Muscle of leg (tissue), 11 donors: ENCODE data around the gene LRRK1. TPM values are rescaled to one million over a fixed set of nuclear protein-coding genes. Genes with fewer than 3 reads are reported as not detected.

Experiments
- DNase-seq: peaks from one replicate; pipeline ENCODE4 v3.0.0; 2013
- H3K27ac ChIP-seq: one replicate; pipeline ENCODE4 v1.5.1; 2013; ENCODE audit warnings: mild to moderate bottlenecking, low read length, control low read depth
- H3K27me3 ChIP-seq: one replicate; pipeline ENCODE4 v1.6.1; 2013; ENCODE audit warnings: low read length; ENCODE audit not compliant: control insufficient read depth, insufficient read depth
- H3K36me3 ChIP-seq: one replicate; pipeline ENCODE4 v1.6.1; 2013; ENCODE audit warnings: low read length; ENCODE audit not compliant: control insufficient read depth, insufficient read depth
- H3K4me1 ChIP-seq: one replicate; pipeline ENCODE4 v1.6.1; 2013; ENCODE audit warnings: low read length; ENCODE audit not compliant: control insufficient read depth, insufficient read depth
- H3K4me3 ChIP-seq: one replicate; pipeline ENCODE4 v1.5.1; 2013; ENCODE audit warnings: low read length, control low read depth
- H3K9me3 ChIP-seq: replicated peaks from 2 replicates; pipeline ENCODE4 v1.6.1; 2013; ENCODE audit warnings: low read depth, low read length; ENCODE audit not compliant: control insufficient read depth
- WGBS: methylation state at CpG from one replicate; pipeline ENCODE4 v1.1.5; 2013; ENCODE audit warnings: missing lambda C conversion rate; ENCODE audit not compliant: insufficient coverage; 5-methylcytosine and 5-hydroxymethylcytosine counted together
- polyA plus RNA-seq, 8 donors: library from polyadenylated mRNA; unstranded; fragments of 120-200 nt; gene quantifications; one replicate each; pipeline versions ENCODE4 v1.2.1 to v1.2.3, GENCODE V29; 2013; ENCODE audit warnings: inconsistent platforms in 1 of 8, low replicate concordance in 1 of 8; ENCODE audit not compliant: insufficient read length in 8 of 8, insufficient read depth in 1 of 8
- total RNA-seq: library from RNA; stranded (reverse); fragments of 120-200 nt; gene quantifications from one replicate; pipeline ENCODE4 v1.2.4, GENCODE V29; 2013

Gene LRRK1
- total and polyA plus RNA-seq, 9 donors, result 4.1 to 9.4 (median 5.8) TPM

DNA sequence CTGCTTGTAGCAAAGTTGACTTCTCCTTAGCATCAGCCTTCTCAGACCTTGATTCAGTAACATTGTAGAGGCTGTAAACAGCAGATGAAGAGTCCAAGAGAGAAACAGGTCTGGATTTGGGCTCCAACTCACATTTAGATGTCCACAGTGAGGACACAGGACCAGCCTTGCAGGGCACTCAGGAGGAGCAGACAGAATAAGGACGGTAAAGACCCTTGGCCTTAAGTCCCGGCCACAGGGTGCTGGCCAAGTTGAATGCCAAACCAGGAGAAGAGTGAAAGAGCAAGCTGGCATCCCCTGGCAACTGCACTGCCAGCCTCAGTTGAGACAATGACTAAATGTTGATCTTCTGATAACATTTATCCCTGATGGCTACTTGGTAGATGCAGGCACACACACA lies 136.3 kb downstream of the LRRK1 start:
- Histone ChIP-seq H3K27ac (no peak overlapping the region), H3K9me3 (no peaks in the 10 kb centered on the region), H3K27me3 (no peaks in the 10 kb centered on the region), H3K4me3 (no peak overlapping the region), H3K4me1 (peaks cover 4% of the 10 kb centered on the region), H3K36me3 (peaks cover 18% of the 10 kb centered on the region)
- WGBS, result 80% methylated on average over 1 of the region's 2 CpGs
- DNase-seq, result no peak

GRCh38 chr15:101056366-101057334 lies 137.5 kb downstream of the LRRK1 start:
- Histone ChIP-seq H3K4me3 (no peak overlapping the region), H3K9me3 (no peaks in the 10 kb centered on the region), H3K27me3 (no peaks in the 10 kb centered on the region), H3K4me1 (no peaks in the 10 kb centered on the region), H3K36me3 (peaks cover 18% of the 10 kb centered on the region), H3K27ac (no peak overlapping the region)
- no peak for DNase-seq
- 88% methylated on average over 12 of the region's 15 CpGs for WGBS

GRCh38 chr15:101057841-101058407 lies 138.8 kb downstream of the LRRK1 start:
- H3K27me3 ChIP-seq, result no peaks in the 10 kb centered on the region
- H3K9me3 ChIP-seq, result no peaks in the 10 kb centered on the region
- H3K4me1 ChIP-seq, result no peaks in the 10 kb centered on the region
- WGBS, result 83% methylated on average over 10 of the region's 14 CpGs
- peaks cover 27% of the 10 kb centered on the region for H3K36me3 ChIP-seq
- no peak overlapping the region for H3K27ac ChIP-seq
- no peak for DNase-seq
- no peak overlapping the region for H3K4me3 ChIP-seq

- Histone ChIP-seq H3K4me3 (no peak overlapping the region), H3K36me3 (peaks cover 30% of the 10 kb centered on the region), H3K4me1 (peaks cover under 1% of the 10 kb centered on the region), H3K27me3 (no peaks in the 10 kb centered on the region), H3K9me3 (no peaks in the 10 kb centered on the region), H3K27ac (no peak overlapping the region)
- 77% methylated on average over 9 of the region's 12 CpGs for WGBS
- DNase-seq, result no peak
Measured at GRCh38 chr15:101058735-101059134, 139.6 kb downstream of the LRRK1 start.

DNA sequence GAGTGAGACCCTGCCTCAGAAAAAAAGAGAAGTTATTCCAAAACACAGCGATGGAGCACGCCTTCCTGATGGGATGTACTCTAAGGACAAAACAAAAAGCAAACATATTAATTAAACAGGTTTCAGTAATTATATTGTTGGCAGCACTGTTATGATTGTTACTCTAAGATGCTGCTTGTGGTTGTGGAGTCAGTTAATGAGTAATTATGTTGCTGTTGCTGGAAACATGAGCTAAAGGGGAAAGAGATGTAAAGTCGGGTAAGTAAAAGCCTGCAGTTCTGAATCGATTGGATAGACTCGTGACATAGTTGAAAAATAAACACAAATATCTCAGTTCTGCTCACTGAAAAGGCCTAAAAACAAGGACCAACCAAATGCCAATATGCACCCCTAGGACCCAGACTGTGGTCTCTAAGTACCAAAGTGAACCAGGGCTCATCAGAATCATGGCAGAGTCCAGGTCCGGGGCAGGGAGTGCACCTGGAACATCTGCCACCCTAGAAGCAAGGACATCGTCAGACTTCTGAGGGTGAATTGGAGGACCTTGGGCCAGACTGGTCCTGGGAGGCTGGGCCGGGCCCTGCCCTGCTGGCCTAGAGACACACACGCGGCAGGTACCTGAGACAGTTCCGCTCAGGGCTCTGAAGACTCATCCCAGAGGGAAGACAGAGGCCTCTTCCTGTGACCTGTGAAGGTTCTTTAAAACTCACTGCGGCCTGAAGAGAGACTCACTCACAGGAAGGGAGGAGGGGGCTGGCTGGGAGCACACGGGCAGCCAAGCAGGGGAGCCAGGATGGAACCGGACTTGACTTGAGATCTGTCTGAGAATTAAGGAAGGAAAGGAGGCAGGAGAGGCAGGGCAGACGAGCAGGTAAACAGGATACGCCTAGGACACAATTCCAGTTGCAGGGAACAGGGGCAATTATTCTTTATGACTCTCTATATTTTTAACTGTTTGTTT lies 140.5 kb downstream of the LRRK1 start:
- 83% methylated on average over 9 of the region's 16 CpGs for WGBS
- Histone ChIP-seq H3K4me1 (peaks cover 9% of the 10 kb centered on the region), H3K27ac (no peak overlapping the region), H3K27me3 (no peaks in the 10 kb centered on the region), H3K36me3 (peaks cover 28% of the 10 kb centered on the region), H3K4me3 (no peak overlapping the region), H3K9me3 (no peaks in the 10 kb centered on the region)
- DNase-seq, result no peak

DNA sequence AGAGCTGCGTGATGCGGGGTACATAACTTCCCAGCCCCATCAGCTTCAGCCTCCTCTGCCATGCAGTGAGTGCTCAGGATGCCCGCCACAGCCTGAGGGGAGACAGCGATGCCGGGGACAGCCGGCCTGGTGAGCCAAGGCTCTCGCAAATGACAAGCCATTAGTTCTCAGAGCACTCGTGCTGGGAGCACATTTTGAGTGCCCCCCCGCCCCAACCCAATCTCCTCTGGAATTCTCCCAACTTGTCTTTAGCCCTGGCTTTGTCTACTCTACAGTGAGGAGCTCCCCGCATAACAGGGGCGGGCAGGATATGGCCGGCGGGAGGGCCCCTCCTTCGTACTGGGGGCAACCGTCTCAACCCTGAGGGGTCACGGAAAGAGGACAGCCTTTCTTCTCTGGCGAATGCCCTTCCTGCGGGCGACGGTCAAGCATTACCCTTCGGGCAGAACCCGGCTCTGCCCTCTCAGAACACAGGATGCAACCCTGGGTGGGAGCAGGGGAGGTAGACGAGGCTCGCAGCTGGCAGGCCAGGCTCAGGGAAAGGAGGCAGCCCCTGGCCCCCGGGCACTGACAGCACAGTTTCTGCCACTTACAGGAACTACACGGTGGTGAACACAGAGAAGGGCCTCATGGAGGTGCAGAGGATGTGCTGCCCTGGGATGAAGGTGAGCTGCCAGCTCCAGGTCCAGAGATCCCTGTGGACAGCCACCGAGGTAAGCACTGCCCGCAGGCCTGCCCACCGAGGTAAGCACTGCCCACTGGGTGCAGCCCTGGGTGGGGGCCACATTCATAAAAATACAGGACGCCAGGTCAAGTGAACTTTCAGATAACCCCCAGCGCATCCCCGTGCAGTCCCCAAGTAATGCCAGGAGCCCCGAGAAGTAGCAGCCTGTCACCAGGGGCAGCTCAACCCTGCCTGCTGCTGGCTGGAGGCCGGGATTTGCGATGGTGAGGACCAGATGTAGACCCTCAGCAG lies 141.7 kb downstream of the LRRK1 start:
- no peak for DNase-seq
- WGBS, result 89% methylated on average over 35 of the region's 35 CpGs
- Histone ChIP-seq H3K4me3 (no peak overlapping the region), H3K36me3 (peaks cover 30% of the 10 kb centered on the region), H3K9me3 (no peaks in the 10 kb centered on the region), H3K27ac (no peak overlapping the region), H3K4me1 (peaks cover 9% of the 10 kb centered on the region), H3K27me3 (no peaks in the 10 kb centered on the region)

- Histone ChIP-seq H3K4me3 (no peak overlapping the region), H3K27me3 (no peaks in the 10 kb centered on the region), H3K36me3 (peaks cover 32% of the 10 kb centered on the region), H3K27ac (no peak overlapping the region), H3K9me3 (no peaks in the 10 kb centered on the region), H3K4me1 (peaks cover 9% of the 10 kb centered on the region)
- no peak for DNase-seq
- WGBS, result 47% methylated on average over 3 of the region's 7 CpGs
Measured at GRCh38 chr15:101062063-101062462, 142.9 kb downstream of the LRRK1 start.

GRCh38 chr15:101062471-101063171 lies 143.5 kb downstream of the LRRK1 start:
- H3K4me3 ChIP-seq, result no peak overlapping the region
- 77% methylated on average over 15 of the region's 18 CpGs for WGBS
- peaks cover 31% of the 10 kb centered on the region for H3K36me3 ChIP-seq
- H3K9me3 ChIP-seq, result no peaks in the 10 kb centered on the region
- no peaks in the 10 kb centered on the region for H3K27me3 ChIP-seq
- H3K27ac ChIP-seq, result no peak overlapping the region
- H3K4me1 ChIP-seq, result peaks cover 12% of the 10 kb centered on the region
- no peak for DNase-seq

DNA sequence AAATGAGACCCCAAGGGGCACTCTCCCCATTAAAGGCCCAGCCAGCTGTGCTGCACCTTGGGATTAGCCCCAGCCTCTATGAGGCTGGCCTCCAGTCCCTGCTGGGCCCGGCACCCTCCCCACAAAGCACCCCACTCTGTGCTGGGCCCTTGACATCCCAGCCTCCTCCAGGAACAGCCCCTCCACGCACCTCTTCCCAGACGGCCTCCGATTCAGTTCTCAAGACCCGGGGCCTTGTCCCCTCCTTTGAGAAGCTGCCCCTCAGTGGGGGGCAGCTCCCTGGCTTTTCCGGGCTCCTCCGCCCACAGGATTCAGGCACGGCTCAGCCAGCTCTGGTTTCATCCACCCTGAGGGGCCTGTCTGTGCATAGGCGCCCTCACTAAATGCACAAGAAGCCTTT lies 144.1 kb downstream of the LRRK1 start:
- peaks cover 26% of the 10 kb centered on the region for H3K36me3 ChIP-seq
- H3K4me3 ChIP-seq, result no peak overlapping the region
- H3K4me1 ChIP-seq, result peaks cover 16% of the 10 kb centered on the region
- H3K9me3 ChIP-seq, result no peaks in the 10 kb centered on the region
- WGBS, result 63% methylated on average over 4 of the region's 9 CpGs
- H3K27ac ChIP-seq, result no peak overlapping the region
- no peaks in the 10 kb centered on the region for H3K27me3 ChIP-seq
- no peak for DNase-seq
